HEK293 (cell line): ENCODE data around the gene LRBA.

Experiments
- HOXA7 ChIP-seq: sonication (generic); formaldehyde crosslinking; IDR thresholded peaks from 2 replicates; pipeline ENCODE4 v1.8.1; 2022; ENCODE audit warnings: missing genetic modification reagents, borderline replicate concordance
- MZF1 ChIP-seq: fragments of 450-650 bp; formaldehyde crosslinking; IDR thresholded peaks from 2 replicates; pipeline ENCODE4 v1.5.1; 2017; ENCODE audit warnings: missing biosample characterization, missing genetic modification characterization, borderline replicate concordance
- PATZ1 ChIP-seq: fragments of 450-650 bp; formaldehyde crosslinking; IDR thresholded peaks from 2 replicates; pipeline ENCODE4 v1.5.1; 2016; ENCODE audit warnings: missing biosample characterization, missing genetic modification characterization
- ZBTB20 ChIP-seq: fragments of 450-650 bp; formaldehyde crosslinking; IDR thresholded peaks from 2 replicates; pipeline ENCODE4 v1.5.1; 2016; ENCODE audit warnings: missing biosample characterization, missing genetic modification characterization
- ZNF184 ChIP-seq: fragments of 450-650 bp; IDR thresholded peaks from 2 replicates; pipeline ENCODE4 v1.5.1; 2018; ENCODE audit warnings: missing biosample characterization, mild to moderate bottlenecking, missing genetic modification characterization
- ZNF416 ChIP-seq: fragments of 450-650 bp; formaldehyde crosslinking; IDR thresholded peaks from 2 replicates; pipeline ENCODE4 v1.5.1; 2016; ENCODE audit warnings: missing biosample characterization, missing genetic modification characterization
- ZNF473 ChIP-seq: fragments of 450-650 bp; formaldehyde crosslinking; IDR thresholded peaks from 2 replicates; pipeline ENCODE4 v1.5.1; 2017; ENCODE audit warnings: missing biosample characterization, missing genetic modification characterization
- ZNF549 ChIP-seq: fragments of 450-650 bp; IDR thresholded peaks from 2 replicates; pipeline ENCODE4 v1.5.1; 2018; ENCODE audit warnings: missing biosample characterization, missing genetic modification characterization, mild to moderate bottlenecking, inconsistent platforms, moderate library complexity
- ZNF558 ChIP-seq: fragments of 450-650 bp; formaldehyde crosslinking; IDR thresholded peaks from 2 replicates; pipeline ENCODE4 v1.5.1; 2016; ENCODE audit warnings: missing biosample characterization, missing genetic modification characterization
- ZNF610 ChIP-seq: fragments of 450-650 bp; formaldehyde crosslinking; IDR thresholded peaks from 2 replicates; pipeline ENCODE4 v1.5.1; 2016; ENCODE audit warnings: missing biosample characterization, missing genetic modification characterization, borderline replicate concordance
- TF ChIP-seq, protein P1 (sequence below): fragments of 450-650 bp; formaldehyde crosslinking; IDR thresholded peaks from 2 replicates; pipeline ENCODE4 v1.5.1; 2016; ENCODE audit warnings: missing biosample characterization, missing genetic modification characterization
- TF ChIP-seq, protein P2 (sequence below): fragments of 450-650 bp; formaldehyde crosslinking; IDR thresholded peaks from 2 replicates; pipeline ENCODE4 v1.5.1; 2016; ENCODE audit warnings: missing biosample characterization, missing genetic modification characterization, low read depth
- TF ChIP-seq, protein P3 (sequence below): fragments of 450-650 bp; formaldehyde crosslinking; IDR thresholded peaks from 2 replicates; pipeline ENCODE4 v1.5.1; 2016; ENCODE audit warnings: missing biosample characterization, missing genetic modification characterization

GRCh38 chr4:150562250-150562649 is 452.8 kb downstream of the LRBA start:
- TF ChIP-seq, protein P1, sequence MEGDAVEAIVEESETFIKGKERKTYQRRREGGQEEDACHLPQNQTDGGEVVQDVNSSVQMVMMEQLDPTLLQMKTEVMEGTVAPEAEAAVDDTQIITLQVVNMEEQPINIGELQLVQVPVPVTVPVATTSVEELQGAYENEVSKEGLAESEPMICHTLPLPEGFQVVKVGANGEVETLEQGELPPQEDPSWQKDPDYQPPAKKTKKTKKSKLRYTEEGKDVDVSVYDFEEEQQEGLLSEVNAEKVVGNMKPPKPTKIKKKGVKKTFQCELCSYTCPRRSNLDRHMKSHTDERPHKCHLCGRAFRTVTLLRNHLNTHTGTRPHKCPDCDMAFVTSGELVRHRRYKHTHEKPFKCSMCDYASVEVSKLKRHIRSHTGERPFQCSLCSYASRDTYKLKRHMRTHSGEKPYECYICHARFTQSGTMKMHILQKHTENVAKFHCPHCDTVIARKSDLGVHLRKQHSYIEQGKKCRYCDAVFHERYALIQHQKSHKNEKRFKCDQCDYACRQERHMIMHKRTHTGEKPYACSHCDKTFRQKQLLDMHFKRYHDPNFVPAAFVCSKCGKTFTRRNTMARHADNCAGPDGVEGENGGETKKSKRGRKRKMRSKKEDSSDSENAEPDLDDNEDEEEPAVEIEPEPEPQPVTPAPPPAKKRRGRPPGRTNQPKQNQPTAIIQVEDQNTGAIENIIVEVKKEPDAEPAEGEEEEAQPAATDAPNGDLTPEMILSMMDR (tag by site-specific recombination), result no peak
- TF ChIP-seq ZNF184 (tag by site-specific recombination) (no peak), ZNF549 (tag by site-specific recombination) (no peak), HOXA7 (CRISPR knock-in tag) (no peak), ZNF416 (tag by site-specific recombination) (no peak), MZF1 (tag by site-specific recombination) (no peak), ZNF610 (tag by site-specific recombination) (no peak), ZNF558 (no peak), ZNF473 (tag by site-specific recombination) (no peak), PATZ1 (tag by site-specific recombination) (no peak), ZBTB20 (no peak)
- TF ChIP-seq, protein P2, sequence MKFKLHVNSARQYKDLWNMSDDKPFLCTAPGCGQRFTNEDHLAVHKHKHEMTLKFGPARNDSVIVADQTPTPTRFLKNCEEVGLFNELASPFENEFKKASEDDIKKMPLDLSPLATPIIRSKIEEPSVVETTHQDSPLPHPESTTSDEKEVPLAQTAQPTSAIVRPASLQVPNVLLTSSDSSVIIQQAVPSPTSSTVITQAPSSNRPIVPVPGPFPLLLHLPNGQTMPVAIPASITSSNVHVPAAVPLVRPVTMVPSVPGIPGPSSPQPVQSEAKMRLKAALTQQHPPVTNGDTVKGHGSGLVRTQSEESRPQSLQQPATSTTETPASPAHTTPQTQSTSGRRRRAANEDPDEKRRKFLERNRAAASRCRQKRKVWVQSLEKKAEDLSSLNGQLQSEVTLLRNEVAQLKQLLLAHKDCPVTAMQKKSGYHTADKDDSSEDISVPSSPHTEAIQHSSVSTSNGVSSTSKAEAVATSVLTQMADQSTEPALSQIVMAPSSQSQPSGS, result no peak
- TF ChIP-seq, protein P3, sequence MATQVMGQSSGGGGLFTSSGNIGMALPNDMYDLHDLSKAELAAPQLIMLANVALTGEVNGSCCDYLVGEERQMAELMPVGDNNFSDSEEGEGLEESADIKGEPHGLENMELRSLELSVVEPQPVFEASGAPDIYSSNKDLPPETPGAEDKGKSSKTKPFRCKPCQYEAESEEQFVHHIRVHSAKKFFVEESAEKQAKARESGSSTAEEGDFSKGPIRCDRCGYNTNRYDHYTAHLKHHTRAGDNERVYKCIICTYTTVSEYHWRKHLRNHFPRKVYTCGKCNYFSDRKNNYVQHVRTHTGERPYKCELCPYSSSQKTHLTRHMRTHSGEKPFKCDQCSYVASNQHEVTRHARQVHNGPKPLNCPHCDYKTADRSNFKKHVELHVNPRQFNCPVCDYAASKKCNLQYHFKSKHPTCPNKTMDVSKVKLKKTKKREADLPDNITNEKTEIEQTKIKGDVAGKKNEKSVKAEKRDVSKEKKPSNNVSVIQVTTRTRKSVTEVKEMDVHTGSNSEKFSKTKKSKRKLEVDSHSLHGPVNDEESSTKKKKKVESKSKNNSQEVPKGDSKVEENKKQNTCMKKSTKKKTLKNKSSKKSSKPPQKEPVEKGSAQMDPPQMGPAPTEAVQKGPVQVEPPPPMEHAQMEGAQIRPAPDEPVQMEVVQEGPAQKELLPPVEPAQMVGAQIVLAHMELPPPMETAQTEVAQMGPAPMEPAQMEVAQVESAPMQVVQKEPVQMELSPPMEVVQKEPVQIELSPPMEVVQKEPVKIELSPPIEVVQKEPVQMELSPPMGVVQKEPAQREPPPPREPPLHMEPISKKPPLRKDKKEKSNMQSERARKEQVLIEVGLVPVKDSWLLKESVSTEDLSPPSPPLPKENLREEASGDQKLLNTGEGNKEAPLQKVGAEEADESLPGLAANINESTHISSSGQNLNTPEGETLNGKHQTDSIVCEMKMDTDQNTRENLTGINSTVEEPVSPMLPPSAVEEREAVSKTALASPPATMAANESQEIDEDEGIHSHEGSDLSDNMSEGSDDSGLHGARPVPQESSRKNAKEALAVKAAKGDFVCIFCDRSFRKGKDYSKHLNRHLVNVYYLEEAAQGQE (tag by site-specific recombination), result no peak
